ENCODE measurements around the gene ALLC. TPM values are rescaled to one million over a fixed set of nuclear protein-coding genes. Genes with fewer than 3 reads are reported as not detected.
A peak's percentile ranks its signal among the peaks of the same experiment; 100 is the strongest.

The ALLC gene
- total and polyA plus RNA-seq, 9 of the 15 experiments (the other 6 are each of a cell fraction or from before 2014, with no cell fraction given): not detected

- Histone ChIP-seq H3K9ac (ENCODE audit: insufficient read depth in 1 of 2, low read depth in 2 of 2, low read length in 2 of 2) (no peak overlapping the region), H3K79me2 (ENCODE audit: control insufficient read depth, insufficient read depth, low read length) (no peaks in the 10 kb centered on the region), H3K9me1 (ENCODE audit: control insufficient read depth, insufficient read depth, low read length) (no peaks in the 10 kb centered on the region), H2AFZ (ENCODE audit: low read depth, low read length) (no peak overlapping the region), H3K36me3 (ENCODE audit: control insufficient read depth, insufficient read depth, low read length) (no peaks in the 10 kb centered on the region), H3K4me3 (no peak overlapping the region), H4K20me1 (replicated peaks; ENCODE audit: control insufficient read depth, insufficient read depth, low read length) (no peaks in the 10 kb centered on the region), H3K4me2 (ENCODE audit: insufficient read depth, low read length) (no peak overlapping the region), H3K27me3 (ENCODE audit: control insufficient read depth in 2 of 2, insufficient read depth in 2 of 2, low read length in 2 of 2) (peaks cover 3 to 8% of the 10 kb centered on the region in 2 experiments; a peak in 2 of 5 replicates), H3K4me1 (replicated peaks in 1 of 2; ENCODE audit: control insufficient read depth in 2 of 2, insufficient read depth in 2 of 2, low read length in 2 of 2) (no peaks in the 10 kb centered on the region), H3K27ac (ENCODE audit: extremely low read depth, low read depth, low read length) (no peak overlapping the region), H3K9me3 (replicated peaks; ENCODE audit: control insufficient read depth, insufficient read depth, low read depth, low read length) (no peaks in the 10 kb centered on the region)
- ChIA-PET CTCF (ENCODE audit: low intra/inter-chr PET ratio) (no interaction called here), POLR2A (no interaction called here)
- intact Hi-C loops (cut with micrococcal nuclease) (no loop called here), in situ Hi-C loops (cut with MboI) (no loop called here)
- no peak for FAIRE-seq
- peak in 2 of 4 experiments; percentile 11 to 12 for DNase-seq (ENCODE audit: extremely low read depth in 1 of 4, low spot score in 3 of 4)
- BruUV-seq (replicated peaks): no TSS peak
- ATAC-seq: peak; percentile 61
- TF ChIP-seq GATAD2B (IDR thresholded peaks at IDR 0.05; ENCODE audit: borderline replicate concordance) (no peak), SAFB2 (IDR thresholded peaks at IDR 0.05; ENCODE audit: borderline replicate concordance, low read depth, low read length, severe bottlenecking) (no peak), NFIX (CRISPR knock-in tag; IDR thresholded peaks at IDR 0.05; ENCODE audit: low read depth) (no peak), SMAD3 (CRISPR knock-in tag; conservative IDR thresholded peaks at IDR 0.05) (no peak), MGA (IDR thresholded peaks at IDR 0.05) (no peak), RBM15 (IDR thresholded peaks at IDR 0.05; ENCODE audit: insufficient read depth, low read length) (no peak), MECOM (CRISPR knock-in tag; IDR thresholded peaks at IDR 0.05) (no peak), RAD21 (CRISPR knock-in tag; conservative IDR thresholded peaks at IDR 0.05 in 1 of 2, IDR thresholded peaks at IDR 0.05 in 1 of 2) (peak in 1 of 2 experiments; percentile 43; a peak in 2 of 4 replicates)
- TF ChIP-seq, protein P1, sequence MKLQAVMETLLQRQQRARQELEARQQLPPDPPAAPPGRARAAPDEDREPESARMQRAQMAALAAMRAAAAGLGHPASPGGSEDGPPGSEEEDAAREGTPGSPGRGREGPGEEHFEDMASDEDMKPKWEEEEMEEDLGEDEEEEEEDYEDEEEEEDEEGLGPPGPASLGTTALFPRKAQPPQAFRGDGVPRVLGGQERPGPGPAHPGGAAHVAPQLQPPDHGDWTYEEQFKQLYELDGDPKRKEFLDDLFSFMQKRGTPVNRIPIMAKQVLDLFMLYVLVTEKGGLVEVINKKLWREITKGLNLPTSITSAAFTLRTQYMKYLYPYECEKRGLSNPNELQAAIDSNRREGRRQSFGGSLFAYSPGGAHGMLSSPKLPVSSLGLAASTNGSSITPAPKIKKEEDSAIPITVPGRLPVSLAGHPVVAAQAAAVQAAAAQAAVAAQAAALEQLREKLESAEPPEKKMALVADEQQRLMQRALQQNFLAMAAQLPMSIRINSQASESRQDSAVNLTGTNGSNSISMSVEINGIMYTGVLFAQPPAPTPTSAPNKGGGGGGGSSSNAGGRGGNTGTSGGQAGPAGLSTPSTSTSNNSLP (IDR thresholded peaks at IDR 0.05; ENCODE audit: borderline replicate concordance, low read depth, low read length): no peak
Observed at GRCh38 chr2:3692375-3692774, 34.4 kb downstream of the ALLC start.

Measured in K562 (cell line).